Measurements from ENCODE around the gene OSCP1. TPM values are rescaled to one million over a fixed set of nuclear protein-coding genes. Genes with fewer than 3 reads are reported as not detected.

OSCP1 gene
- total RNA-seq, 1 donor from 2014 or later = 1.2 TPM

GRCh38 chr1:36450919-36451305 lies 661 bp upstream of the OSCP1 start:
- ChIA-PET POLR2A (interaction anchor here (0.5 to 4.6 kb wide), 20 partner anchors 8 to 1258 kb away, joined by 3 to 114 read pairs (median 4); partner anchors contain the start of genes AGO3, LSM10, MRPS15 and SFPQ), CTCF (interaction anchor here (1.0 to 1.1 kb wide), 2 partner anchors 11 to 52 kb away, joined by 3 read pairs; no protein-coding TSS in a partner anchor)
- Mint-ChIP-seq H3K4me3 (peak overlapping the region; percentile 90), H3K4me1 (peaks cover 18% of the 10 kb centered on the region), H3K27ac (peak overlapping the region; percentile 97), H3K9me3 (no peaks in the 10 kb centered on the region), H3K36me3 (ENCODE audit: low read depth) (peaks cover 19% of the 10 kb centered on the region), H3K27me3 (no peaks in the 10 kb centered on the region)
- intact Hi-C loops (cut with micrococcal nuclease) = loop anchor here (1.0 to 2.0 kb wide), 5 partner anchors 13 to 296 kb away; partner anchors contain the start of genes LSM10 and MRPS15
- DNase-seq (no peak), ATAC-seq (ENCODE audit: low read depth) (no peak)
- TF ChIP-seq CTCF (IDR thresholded peaks at IDR 0.05) = no peak

GRCh38 chr1:36448530-36449056 lies 1.7 kb downstream of the OSCP1 start:
- H3K4me1 Mint-ChIP-seq = peaks cover 18% of the 10 kb centered on the region
- POLR2A ChIA-PET = interaction anchor here (4.6 kb wide), 1 partner anchor 15 kb away, joined by 114 read pairs; the partner anchor contains the start of gene MRPS15
- intact Hi-C loops (cut with micrococcal nuclease) = no loop called here
- DNase-seq (no peak), ATAC-seq (ENCODE audit: low read depth) (no peak)
- no peaks in the 10 kb centered on the region for H3K27me3 Mint-ChIP-seq
- CTCF ChIA-PET = no interaction called here
- H3K36me3 Mint-ChIP-seq (ENCODE audit: low read depth) = peaks cover 2% of the 10 kb centered on the region
- H3K4me3 Mint-ChIP-seq = peak overlapping the region; percentile 0
- no peaks in the 10 kb centered on the region for H3K9me3 Mint-ChIP-seq
- no peak overlapping the region for H3K27ac Mint-ChIP-seq
- no peak for TF ChIP-seq CTCF (IDR thresholded peaks at IDR 0.05)

- Mint-ChIP-seq H3K27me3 (no peaks in the 10 kb centered on the region), H3K4me1 (peaks cover 16% of the 10 kb centered on the region), H3K27ac (no peak overlapping the region), H3K36me3 (ENCODE audit: low read depth) (peaks cover 2% of the 10 kb centered on the region), H3K4me3 (no peak overlapping the region), H3K9me3 (no peaks in the 10 kb centered on the region)
- POLR2A ChIA-PET = no interaction called here
- TF ChIP-seq CTCF (IDR thresholded peaks at IDR 0.05) = no peak
- CTCF ChIA-PET = no interaction called here
- DNase-seq (no peak), ATAC-seq (ENCODE audit: low read depth) (no peak)
- intact Hi-C loops (cut with micrococcal nuclease) = no loop called here
Observed at GRCh38 chr1:36447450-36447849, 2.8 kb downstream of the OSCP1 start.

- H3K9me3 Mint-ChIP-seq = no peaks in the 10 kb centered on the region
- no peak overlapping the region for H3K4me3 Mint-ChIP-seq
- intact Hi-C loops (cut with micrococcal nuclease) = no loop called here
- TF ChIP-seq CTCF (IDR thresholded peaks at IDR 0.05) = no peak
- H3K27ac Mint-ChIP-seq = no peak overlapping the region
- ChIA-PET CTCF (no interaction called here), POLR2A (no interaction called here)
- ATAC-seq (ENCODE audit: low read depth) (no peak), DNase-seq (no peak)
- H3K4me1 Mint-ChIP-seq = peaks cover 16% of the 10 kb centered on the region
- H3K27me3 Mint-ChIP-seq = no peaks in the 10 kb centered on the region
- H3K36me3 Mint-ChIP-seq (ENCODE audit: low read depth) = peaks cover 2% of the 10 kb centered on the region
Observed at GRCh38 chr1:36446746-36447145, 3.5 kb downstream of the OSCP1 start.

- CTCF ChIA-PET = no interaction called here
- Mint-ChIP-seq H3K9me3 (no peaks in the 10 kb centered on the region), H3K27me3 (no peaks in the 10 kb centered on the region), H3K36me3 (ENCODE audit: low read depth) (peaks cover 2% of the 10 kb centered on the region), H3K4me3 (no peak overlapping the region), H3K27ac (no peak overlapping the region), H3K4me1 (peaks cover 11% of the 10 kb centered on the region)
- POLR2A ChIA-PET = no interaction called here
- no peak for ATAC-seq (ENCODE audit: low read depth)
- DNase-seq = no peak
- TF ChIP-seq CTCF (IDR thresholded peaks at IDR 0.05) = no peak
- intact Hi-C loops (cut with micrococcal nuclease) = no loop called here
Observed at GRCh38 chr1:36446271-36446670, 4.0 kb downstream of the OSCP1 start.
